Forelimb muscle (tissue), 1 donor: Measurements from ENCODE around the gene TBC1D10B. TPM values are rescaled to one million over a fixed set of nuclear protein-coding genes. Genes with fewer than 3 reads are reported as not detected.

ENCODE experiments used
- DNase-seq: peaks from one replicate; pipeline ENCODE4 v3.0.0-alpha.2; 2013; ENCODE audit warnings: low read depth
- polyA plus RNA-seq: library from polyadenylated mRNA; unstranded; fragments of 120-200 nt; gene quantifications from one replicate; pipeline ENCODE4 v1.2.1, GENCODE V29; 2013; ENCODE audit not compliant: insufficient read length

TBC1D10B gene
- polyA plus RNA-seq, 1 donor: 32.3 TPM

DNA sequence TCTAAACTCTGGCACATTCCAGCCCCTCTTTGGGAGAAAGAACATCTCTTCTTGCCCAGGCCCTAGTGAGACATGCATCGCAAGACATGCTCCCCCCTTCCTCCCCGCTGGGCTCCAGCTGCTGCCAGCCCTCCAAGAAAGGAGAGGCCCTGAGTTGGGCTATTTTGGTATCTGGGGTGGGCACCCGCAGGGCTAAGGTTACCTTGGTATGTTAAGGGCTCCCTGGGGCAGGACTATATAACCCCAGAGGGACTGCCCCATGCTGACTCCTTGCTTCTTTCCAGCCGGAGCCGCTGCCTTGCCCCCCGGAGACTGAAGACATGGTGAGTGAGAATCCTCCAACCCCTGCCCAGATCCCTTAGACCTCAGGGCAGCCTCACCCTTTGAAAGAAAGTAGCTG lies 4.2 kb upstream of the TBC1D10B start, which contains the start of gene MYL11:
Gene MYL11 (plus strand): TSS at position 265 of the 400 bp plus-strand sequence. CDS start 56 bp downstream, at position 321.
- DNase-seq: no peak

DNA sequence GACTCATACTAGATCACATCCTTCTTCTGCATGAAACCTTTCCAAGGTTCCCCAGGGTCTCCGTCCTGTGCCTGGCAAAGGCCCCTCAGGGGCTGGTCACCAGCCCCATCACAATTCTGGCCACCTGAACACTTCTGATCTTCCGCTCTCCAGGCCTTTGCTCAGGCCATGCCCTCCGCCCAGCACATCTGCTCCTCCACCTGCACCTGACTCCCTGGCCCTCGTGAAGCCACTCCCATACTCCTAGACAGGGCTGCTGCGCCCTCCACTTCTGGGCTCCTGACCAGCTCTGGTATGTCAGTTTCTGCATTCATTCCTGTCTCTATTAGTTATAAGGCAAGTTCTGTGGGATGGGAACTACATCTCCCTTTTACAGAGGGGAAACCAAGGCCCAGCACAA lies 2.4 kb upstream of the TBC1D10B start:
- no peak for DNase-seq

- no peak for DNase-seq
Observed at GRCh38 chr16:30372038-30372712, 1.9 kb upstream of the TBC1D10B start.

DNA sequence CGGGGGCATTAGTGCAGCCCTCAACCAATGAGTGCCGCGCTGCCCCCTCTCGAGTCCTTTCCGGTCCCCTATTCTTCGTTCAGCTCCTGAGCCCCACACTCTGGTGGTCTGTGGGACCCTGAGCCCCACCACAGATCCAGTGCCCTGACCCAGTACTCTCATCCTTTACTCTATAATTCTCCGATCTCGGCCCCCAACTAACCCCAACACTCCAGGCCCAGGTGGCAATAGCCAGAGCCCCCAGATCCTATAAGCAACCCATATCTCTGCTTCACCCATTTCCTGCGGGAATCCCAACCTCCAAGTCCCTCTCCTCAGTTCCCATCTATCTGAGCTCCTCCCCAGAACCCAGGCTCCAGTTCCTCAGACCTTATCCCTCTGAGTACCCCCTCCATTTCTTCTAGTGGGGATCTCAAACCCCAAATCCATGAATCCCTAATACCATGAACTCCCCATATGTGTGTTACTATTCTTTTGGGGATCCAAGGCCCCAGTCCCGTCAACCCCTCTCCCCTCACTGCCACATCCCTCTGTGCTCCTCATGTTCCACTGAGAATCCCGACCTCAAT lies 1.0 kb upstream of the TBC1D10B start:
- DNase-seq: no peak

- DNase-seq: no peak
Observed at GRCh38 chr16:30369938-30370455, 297 bp downstream of the TBC1D10B start.

GRCh38 chr16:30369091-30369937 lies 980 bp downstream of the TBC1D10B start:
- no peak for DNase-seq

DNA sequence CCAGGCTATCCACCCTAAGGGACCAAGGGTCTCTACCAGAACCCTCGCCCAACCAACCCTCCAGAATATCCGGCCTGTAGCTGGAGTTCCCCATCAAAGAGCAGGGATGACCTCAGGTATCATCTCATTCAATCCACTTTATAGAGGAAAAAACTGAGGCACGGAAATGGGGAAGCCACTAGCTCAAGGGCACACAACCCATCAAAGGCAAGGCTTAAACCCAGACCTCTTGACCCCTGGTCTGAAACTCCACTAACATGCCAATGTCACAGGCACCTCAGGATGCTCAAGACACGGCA lies 1.6 kb downstream of the TBC1D10B start:
- no peak for DNase-seq

DNA sequence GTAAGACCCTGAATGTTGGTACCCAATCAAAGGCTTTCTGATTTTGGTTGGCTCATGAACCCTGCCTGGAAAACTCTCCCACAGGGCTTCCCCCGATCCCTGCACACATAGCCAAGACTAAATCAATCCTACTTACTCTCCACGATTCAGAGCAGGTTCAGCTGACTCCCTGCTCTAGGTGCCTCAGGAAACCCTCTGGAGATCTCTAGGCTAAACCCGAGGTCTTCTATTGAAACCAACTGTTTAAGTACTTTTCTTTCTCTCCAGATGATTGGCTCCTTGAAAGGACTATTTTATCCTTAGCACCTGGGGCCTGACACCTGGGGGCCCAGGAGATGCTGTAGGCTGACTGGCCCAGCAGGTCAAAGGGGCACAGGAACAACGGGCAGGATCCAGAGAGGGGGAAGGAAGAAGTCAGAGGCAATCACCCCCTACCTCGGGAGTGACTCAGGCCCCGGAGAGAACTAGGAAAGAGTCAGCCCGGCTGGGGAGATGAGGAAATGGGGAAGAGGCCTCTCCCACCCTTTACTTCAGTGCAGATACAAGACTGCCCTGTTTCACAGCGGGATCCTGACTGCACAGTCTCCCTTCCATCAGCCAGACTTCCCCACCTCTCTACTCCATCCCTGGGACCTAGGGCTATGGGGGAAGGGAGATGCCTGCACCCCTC lies 2.0 kb downstream of the TBC1D10B start:
- no peak for DNase-seq

DNA sequence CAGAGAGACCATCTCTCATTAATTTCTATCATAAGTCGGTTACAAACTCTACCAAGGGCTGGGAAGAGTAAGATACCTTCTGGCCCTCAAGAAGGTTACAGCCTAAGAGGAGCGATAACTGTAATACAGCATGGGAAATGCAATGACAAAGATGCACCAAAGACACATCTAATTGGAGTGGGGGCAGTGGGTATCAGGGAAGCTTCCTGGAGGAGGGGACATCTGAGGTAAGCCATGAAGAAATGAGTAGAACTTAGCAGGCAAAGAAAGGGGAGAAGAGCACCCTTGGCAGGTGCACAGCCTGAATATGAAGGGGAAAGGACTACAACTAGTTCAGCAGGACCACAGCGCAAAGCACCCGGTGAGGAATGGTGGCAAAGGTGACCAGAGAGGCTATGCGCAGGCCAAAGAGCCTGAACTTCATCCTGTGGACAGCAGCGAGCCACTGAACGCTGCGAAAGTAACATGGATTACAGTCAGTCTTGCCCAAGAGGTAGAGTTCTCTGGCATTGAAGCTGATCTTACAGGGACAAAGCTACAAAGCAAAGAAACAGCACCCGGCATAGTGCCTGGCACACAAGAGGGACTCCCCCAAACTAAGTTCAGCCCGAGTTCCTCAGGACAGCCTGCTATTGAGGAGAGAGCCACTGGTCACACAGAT lies 2.8 kb downstream of the TBC1D10B start:
- DNase-seq: no peak

GRCh38 chr16:30366511-30366910 lies 3.8 kb downstream of the TBC1D10B start:
- no peak for DNase-seq

DNA sequence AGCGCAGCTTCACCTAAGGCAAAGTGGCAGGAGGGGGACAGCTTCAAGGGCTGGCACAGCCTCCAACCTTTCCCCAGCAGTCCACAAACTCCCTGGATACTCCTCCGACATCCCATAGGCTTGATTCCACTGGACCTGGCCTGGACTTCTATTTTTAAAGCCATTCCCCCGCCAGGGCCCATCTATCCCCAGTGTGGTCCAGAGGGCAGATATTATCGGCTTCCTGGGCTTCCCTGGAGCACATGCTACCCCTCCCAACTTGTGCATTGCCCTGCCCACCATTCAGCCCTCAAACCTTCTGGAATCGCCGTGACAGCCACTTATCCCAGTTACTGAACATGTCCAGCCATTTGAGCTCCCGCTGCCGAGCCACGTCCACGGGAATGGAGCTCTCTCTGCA lies 5.1 kb downstream of the TBC1D10B start:
- DNase-seq: no peak

- DNase-seq: no peak
Observed at GRCh38 chr16:30361180-30361579, 9.1 kb downstream of the TBC1D10B start.

GRCh38 chr16:30359871-30360170 lies 10.5 kb downstream of the TBC1D10B start:
- DNase-seq: no peak

DNA sequence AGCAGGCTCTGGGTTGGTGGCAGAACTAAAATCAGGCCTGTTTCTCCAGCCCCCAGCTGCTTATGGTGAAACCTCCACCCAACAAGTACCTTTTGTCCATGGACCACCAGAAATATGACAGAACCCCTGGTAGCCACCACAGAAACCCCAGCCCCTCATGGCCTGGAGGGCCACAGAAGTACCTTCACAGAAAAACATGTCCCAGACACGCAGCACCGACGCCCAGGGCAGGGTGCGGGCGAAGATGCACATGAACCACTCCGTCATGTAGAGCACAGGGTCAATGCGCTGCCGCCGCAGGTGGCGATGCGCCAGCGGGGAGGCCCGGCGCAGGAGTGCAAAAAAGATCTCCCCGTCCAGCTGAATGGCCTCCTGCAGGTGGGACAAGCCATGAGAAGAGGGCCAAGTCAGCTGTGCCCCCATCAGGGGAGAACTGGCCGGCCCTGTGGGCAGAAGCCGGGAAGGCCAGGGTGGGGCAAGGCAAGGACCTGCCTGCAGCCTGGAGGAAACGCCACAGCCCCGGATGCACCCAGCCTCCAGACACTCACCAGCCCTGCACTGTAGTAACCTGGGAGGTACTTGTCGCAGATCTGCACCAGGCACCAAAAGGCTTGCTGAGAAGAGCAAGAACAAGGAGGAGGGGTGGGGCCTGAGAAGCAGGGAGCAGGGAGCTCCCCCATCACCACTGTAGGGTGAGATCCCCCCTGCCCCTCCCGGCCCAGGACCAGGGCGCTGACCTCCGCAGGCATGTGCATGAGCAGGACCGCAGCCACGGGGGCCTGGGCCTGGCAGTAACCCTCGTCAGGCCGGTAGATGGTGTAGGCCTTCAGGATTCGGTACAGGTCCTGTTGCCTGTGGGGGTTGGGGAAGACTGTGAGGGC lies 11.1 kb downstream of the TBC1D10B start:
- no peak for DNase-seq

GRCh38 chr16:30358577-30358936 lies 11.7 kb downstream of the TBC1D10B start:
- no peak for DNase-seq

- no peak for DNase-seq
Observed at GRCh38 chr16:30357715-30358576, 12.3 kb downstream of the TBC1D10B start.

GRCh38 chr16:30357085-30357714 lies 13.1 kb downstream of the TBC1D10B start:
- no peak for DNase-seq

DNA sequence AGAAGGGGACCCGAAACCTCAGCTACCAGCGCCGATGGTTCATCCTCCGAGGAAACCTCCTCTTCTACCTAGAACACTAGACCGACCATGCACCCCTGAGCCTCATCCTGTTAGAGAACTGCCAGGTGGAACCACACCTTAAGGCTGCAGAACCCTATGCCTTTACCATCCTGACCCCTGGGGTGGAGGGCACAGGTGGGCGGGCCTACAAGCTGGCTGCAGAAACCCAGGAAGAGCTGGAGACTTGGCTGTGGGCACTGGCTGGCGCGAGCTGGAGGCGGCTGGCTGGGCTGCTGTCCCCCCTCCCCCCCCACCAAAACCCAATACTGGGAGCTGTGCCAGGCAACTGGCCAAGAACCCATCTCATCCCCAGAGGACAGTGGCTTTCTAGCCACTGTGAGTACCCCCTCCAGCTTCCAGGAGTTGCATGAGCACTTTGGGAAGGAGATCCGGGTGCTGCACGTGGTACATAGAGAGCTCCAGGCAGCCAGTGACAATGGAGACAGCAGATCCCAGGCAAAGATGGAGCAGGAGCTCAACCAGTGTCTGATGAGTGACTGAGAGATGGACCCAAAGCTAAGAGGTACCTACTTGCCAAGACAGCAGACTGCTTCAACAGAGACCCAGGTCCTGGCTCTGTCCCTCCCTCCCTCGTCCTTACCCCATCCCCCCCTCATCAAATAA lies 13.8 kb downstream of the TBC1D10B start:
- no peak for DNase-seq

GRCh38 chr16:30355954-30356308 lies 14.4 kb downstream of the TBC1D10B start:
- DNase-seq: no peak
